ENCODE data around the gene CELF4.
"Not testable (repeated sequence)": the region's sequence is repeated elsewhere in the genome, so short reads cannot be mapped to it uniquely, and the experiment has no call there.

- TF ChIP-seq, protein P1, sequence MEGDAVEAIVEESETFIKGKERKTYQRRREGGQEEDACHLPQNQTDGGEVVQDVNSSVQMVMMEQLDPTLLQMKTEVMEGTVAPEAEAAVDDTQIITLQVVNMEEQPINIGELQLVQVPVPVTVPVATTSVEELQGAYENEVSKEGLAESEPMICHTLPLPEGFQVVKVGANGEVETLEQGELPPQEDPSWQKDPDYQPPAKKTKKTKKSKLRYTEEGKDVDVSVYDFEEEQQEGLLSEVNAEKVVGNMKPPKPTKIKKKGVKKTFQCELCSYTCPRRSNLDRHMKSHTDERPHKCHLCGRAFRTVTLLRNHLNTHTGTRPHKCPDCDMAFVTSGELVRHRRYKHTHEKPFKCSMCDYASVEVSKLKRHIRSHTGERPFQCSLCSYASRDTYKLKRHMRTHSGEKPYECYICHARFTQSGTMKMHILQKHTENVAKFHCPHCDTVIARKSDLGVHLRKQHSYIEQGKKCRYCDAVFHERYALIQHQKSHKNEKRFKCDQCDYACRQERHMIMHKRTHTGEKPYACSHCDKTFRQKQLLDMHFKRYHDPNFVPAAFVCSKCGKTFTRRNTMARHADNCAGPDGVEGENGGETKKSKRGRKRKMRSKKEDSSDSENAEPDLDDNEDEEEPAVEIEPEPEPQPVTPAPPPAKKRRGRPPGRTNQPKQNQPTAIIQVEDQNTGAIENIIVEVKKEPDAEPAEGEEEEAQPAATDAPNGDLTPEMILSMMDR (IDR thresholded peaks at IDR 0.05), result not testable (repeated sequence)
- not testable (repeated sequence) for TF ChIP-seq POLR2A (IDR thresholded peaks at IDR 0.05)
These were observed 104.3 kb downstream of the CELF4 start for GRCh38 chr18:37461329-37461728.
